Activated CD4-positive, alpha-beta T cell treated with anti-CD3 and anti-CD28 coated beads, Interleukin-2, amount 50 U/mL, for 1 hour (primary cell): ENCODE measurements around the gene APOBEC3G.
"Not testable (repeated sequence)": the region's sequence is repeated elsewhere in the genome, so short reads cannot be mapped to it uniquely, and the experiment has no call there.

Experiments used
- DNase-seq: peaks from one replicate; pipeline ENCODE4 v3.0.0-alpha.2; 2020

The APOBEC3G gene

DNA sequence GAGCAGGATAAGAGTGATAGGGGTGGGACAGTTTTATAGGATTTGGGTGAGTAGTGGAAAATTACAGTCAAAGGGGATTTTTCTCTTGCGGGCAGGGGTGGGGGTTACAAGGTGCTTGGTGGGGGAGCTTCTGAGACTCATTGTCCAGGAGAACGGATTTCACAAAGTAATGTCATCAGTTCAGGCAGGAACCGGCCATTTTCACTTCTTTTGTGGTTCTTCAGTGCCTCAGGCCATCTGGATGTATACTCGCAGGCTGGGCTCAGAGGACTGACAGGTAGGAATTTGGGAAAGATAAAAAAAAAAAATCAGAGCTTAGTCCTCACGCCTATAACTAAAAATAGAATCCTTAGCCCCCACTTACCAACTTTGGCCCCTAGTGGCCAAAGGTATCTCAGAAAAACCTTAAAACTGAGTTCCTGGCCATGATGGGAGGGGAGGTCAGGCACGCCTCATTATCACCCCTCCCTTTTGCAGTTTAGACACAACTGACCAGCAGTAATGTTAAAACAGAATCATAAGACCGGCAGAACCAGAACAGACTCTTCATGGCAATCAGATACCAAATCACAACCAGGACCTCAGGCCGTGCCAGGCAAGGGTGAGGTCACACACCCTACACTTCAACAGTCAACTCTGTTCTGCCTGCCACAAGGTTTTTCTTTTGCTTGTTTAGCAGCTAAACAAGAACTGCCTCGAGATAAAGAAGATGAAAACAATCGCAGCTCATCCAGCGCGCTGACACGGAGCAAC is 8.9 kb upstream of the APOBEC3G start:
- no peak for DNase-seq

GRCh38 chr22:39070186-39070585 is 6.9 kb upstream of the APOBEC3G start:
- no peak for DNase-seq

DNA sequence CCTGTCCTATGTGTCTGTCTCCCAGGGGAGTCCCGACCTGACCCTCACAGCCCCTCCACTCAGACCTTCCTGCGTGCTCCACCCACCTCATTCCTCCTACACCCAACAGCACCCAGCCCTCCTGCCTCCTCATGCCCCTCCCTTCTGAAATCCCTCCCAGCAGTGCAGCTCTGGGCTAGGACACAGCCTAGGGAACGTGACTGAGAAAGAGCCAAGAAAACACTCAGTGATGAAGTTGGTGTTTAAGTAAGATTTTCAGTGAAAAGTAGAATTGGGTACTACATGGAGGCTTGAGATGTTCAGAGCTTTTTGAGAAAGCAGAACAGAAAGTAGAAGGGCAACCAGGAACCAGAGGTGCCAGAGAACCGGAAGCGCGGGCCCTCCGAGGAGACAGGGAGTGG is 4.5 kb upstream of the APOBEC3G start:
- not testable (repeated sequence) for DNase-seq

DNA sequence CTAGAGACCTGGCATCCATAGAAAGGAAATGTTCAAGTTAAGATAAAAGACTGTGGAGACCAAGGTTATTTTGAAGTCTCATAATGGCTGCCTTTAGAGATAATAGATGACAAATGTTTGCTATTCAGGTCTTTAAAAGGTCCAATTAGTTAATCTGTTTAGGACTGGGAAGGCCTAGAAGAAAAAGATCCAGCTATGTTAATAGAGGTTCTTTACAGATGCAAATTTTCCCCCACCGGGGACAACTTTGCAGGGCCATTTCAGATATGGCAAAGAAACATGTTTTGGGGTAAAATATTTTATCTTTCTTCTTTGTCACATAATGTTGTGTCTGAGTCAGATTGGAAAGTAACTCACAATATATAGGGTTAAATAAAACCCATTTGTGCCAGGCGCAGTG is 3.1 kb upstream of the APOBEC3G start:
- no peak for DNase-seq

DNA sequence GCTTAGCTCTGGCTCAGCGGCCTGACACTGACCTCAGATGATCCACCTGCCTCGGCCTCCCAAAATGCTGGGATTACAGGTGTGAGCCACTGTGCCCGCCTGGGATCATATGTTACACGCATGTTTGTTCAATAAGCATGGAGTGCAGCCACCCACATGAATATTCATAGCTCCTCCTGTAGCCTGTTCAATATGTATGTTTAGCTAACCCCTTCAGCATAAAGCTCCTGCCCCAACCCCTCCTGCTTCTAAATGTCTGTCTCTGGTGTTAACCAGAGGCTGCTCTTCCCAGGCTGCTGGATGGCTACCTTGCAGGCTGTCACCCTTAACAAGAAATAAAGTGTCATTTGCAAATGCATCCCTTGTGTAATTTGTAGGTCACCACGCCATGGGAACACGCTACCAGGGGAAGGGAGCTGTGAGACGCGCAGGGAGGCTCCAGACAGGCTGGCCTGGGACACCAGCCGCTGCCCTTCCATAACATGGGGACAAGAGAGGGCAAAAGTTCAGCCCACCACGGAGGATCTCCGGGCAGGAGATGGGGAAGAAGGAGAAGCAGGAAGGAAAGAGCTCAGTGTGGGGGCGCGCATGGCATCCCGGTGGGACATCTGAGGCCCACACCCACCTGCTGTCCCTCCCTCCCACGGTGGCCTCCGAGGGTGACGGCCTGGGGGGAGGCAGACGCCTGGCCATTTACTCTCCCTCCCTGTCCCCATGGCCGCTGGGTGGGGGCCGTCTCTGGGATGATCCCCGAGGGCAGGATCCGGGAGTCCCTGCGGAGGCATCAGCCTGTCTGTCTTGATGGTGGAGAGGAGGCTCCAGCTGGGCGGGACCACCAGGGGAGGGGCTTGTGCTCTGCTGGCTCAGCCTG is 685 bp upstream of the APOBEC3G start:
- not testable (repeated sequence) for DNase-seq

DNA sequence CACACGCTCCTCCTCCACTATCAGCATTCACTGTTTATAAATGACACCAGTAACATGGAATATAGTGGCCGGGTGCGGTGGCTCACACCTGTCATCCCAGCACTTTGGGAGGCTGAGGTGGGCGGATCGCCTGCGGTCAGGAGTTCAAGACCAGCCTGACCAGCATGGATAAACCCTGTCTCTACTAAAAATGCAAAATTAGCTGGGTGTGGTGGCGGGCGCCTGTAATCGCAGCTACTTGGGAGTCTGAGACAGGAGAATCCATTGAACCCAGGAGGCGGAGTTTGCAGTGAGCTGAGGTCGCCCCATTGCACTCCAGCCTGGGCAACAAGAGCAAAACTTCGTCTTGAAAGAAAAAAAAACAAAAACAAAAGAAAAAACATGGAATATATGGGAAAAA is 837 bp downstream of the APOBEC3G start:
- DNase-seq = not testable (repeated sequence)

GRCh38 chr22:39078329-39078728 is 1.3 kb downstream of the APOBEC3G start:
- no peak for DNase-seq

DNA sequence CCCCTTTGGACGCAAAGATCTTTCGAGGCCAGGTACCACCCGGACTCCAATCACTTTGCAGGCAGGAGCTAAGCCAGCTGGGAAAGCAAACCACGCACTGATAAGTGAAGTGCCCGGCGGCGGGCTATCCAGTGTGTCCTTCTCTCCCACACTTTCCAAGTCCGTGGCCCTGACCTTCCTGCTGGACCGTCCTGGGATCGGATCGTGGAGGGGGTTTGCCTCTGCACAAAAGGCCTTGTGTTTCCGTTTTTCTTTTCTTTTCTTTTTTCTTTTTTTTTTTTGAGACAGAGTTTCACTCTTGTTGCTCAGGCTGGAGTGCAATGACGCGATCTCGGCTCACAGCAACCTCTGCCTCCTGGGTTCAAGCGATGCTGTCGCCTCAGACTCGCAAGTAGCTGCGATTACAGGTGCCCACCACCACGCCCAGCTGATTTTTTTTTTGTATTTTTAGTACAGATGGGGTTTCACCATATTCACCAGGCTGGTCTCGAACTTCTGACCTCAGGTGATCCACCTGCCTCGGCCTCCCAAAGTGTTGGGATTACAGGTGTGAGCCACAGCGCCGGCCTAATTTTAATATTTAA is 2.1 kb downstream of the APOBEC3G start:
- not testable (repeated sequence) for DNase-seq

DNA sequence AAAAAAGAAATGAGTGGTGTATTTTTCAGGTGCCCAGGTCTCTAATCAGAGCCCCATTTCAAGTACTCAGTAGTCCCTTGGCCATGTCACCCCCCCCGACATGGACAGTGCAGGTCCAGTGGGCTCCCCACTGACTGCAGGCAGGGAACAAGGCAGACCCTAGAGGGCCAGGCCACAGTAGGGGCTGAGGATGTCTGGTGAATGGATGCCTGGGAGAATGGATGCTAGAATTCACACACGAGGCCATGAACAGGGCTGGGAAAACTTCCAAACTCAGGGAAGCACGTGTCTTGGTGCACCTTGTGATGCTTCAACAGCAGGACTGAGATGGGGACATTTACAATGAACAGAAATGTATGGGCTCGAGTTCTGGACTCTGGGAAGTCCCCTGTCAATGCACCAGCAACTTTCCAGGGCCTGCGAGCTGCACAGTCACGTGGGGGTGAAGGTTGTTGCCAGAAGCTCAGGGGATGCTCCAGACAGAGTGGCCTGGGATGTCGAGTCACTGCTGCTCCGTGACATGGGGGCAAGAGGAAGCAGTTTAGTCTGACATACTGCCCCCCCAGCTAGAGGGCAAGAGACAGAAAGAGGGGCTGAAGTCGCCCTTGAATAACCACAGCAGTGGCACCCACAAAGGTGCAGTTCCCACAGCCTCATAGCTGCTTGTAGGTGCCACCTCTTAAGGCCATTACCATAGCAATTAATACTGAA is 3.1 kb downstream of the APOBEC3G start:
- no peak for DNase-seq

DNA sequence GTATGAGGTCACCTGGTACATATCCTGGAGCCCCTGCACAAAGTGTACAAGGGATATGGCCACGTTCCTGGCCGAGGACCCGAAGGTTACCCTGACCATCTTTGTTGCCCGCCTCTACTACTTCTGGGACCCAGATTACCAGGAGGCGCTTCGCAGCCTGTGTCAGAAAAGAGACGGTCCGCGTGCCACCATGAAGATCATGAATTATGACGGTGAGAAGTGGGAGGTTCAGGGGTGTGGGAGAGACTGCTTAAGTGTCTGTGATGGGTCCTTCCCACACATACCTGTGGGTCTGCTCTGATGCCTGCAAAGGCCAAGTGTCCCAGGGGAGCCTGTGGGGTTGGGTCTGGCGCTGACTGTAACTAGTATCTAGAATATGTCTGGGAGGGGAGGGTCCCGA is 3.9 kb downstream of the APOBEC3G start:
- DNase-seq = no peak

- DNase-seq = no peak
Measured at GRCh38 chr22:39081598-39081997, 4.5 kb downstream of the APOBEC3G start.

GRCh38 chr22:39083212-39084165 is 6.4 kb downstream of the APOBEC3G start:
- DNase-seq = no peak

DNA sequence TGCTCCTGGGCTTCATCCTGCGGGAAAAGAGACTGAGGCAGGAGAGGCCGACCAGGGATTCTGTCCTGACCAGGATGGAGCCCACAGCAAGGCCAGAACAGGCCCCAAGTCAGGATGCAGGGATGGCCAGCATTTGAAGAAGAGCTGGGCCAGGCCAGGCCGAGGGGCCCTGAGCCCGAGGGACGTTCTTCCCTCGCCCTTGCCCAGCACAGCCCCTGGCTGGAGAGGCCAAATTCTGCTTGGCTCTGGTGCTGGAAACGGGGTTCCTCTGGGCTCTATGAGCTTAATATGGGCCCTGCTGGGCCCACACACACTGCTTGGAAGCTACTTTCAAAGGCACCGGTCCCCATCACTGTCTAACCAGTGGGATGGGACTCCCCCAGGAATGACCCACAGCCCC is 7.6 kb downstream of the APOBEC3G start:
- DNase-seq = no peak

GRCh38 chr22:39087098-39087497 is 10.0 kb downstream of the APOBEC3G start:
- no peak for DNase-seq

DNA sequence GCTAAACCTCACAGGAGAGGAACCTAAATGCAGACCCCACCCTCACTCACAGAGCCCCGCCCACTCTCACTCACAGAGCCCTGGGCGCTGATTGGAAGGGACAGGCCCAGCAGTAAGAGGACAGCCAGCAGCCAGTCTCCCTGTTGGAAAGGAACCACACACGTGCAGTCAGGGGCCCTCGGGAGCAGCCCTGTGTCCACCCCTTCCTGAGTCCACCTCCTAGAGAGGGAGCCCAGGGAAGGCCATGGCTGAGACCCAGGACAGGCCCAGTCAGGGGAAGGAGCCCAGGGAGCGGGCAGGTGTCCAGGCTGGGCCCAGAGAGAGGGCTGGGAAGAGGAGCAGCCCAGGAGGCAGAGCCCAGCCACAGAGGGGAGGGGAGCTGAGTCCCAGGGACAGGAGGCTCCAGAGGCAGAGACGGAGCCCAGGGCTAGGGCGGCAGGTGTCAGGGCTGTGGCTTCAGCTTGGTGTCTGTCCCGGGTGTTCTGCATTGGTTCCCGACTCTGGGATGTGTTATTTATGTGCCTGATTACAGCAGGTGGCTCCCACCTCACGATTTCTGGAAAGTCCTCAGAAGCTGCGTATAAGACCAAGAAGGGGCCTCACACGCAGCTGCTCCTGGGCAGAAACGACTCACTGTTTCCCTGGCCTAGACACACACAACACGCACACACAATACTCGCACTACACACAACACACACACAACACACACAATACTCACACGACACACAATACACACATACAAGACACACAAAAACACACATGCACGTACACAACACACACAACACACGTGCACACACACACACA is 11.0 kb downstream of the APOBEC3G start:
- no peak for DNase-seq

DNA sequence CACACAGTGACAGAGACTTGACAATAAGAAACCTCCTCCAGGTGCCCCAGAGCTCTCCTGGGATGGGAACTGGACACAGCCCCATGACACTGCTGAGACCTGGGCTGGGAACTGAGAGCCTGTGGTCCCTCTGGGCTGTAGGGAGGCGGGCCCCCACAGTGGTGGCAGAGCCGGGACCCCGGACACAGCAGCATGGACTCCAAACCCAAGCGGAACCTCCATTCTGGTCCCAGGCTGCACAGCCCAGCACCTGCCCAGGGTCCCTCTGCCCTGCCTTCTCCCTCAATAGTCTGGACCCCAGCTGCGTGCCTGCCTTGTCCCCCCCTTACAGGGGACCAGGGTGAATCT is 11.6 kb downstream of the APOBEC3G start:
- no peak for DNase-seq

- no peak for DNase-seq
Measured at GRCh38 chr22:39089928-39090327, 12.9 kb downstream of the APOBEC3G start.

GRCh38 chr22:39090426-39091064 is 13.5 kb downstream of the APOBEC3G start:
- peak; percentile 80 for DNase-seq

- DNase-seq = no peak
Measured at GRCh38 chr22:39091126-39092081, 14.3 kb downstream of the APOBEC3G start.
